Measurements from ENCODE around the gene GPR62.

GPR62 gene

GRCh38 chr3:51932471-51933370 lies 22.5 kb upstream of the GPR62 start:
- no peaks in the 10 kb centered on the region for H3K9me3 ChIP-seq (ENCODE audit: control insufficient read depth in 2 of 2, low read length in 2 of 2)
- H3K27me3 ChIP-seq (ENCODE audit: control insufficient read depth in 1 of 2, insufficient read depth in 2 of 2, low read length in 2 of 2) = no peaks in the 10 kb centered on the region
- H3K36me3 ChIP-seq (ENCODE audit: control insufficient read depth in 2 of 2, insufficient read depth in 2 of 2, low read length in 2 of 2) = peaks cover 25 to 41% of the 10 kb centered on the region in 2 donors
- no peak overlapping the region for H3K9ac ChIP-seq (ENCODE audit: low read length in 2 of 2)
- H3K27ac ChIP-seq (ENCODE audit: low read length) = no peak overlapping the region
- H3K4me3 ChIP-seq (ENCODE audit: low read length in 2 of 2) = no peak overlapping the region
- no peaks in the 10 kb centered on the region for H3K4me1 ChIP-seq (ENCODE audit: control insufficient read depth, insufficient read depth, low read length)

DNA sequence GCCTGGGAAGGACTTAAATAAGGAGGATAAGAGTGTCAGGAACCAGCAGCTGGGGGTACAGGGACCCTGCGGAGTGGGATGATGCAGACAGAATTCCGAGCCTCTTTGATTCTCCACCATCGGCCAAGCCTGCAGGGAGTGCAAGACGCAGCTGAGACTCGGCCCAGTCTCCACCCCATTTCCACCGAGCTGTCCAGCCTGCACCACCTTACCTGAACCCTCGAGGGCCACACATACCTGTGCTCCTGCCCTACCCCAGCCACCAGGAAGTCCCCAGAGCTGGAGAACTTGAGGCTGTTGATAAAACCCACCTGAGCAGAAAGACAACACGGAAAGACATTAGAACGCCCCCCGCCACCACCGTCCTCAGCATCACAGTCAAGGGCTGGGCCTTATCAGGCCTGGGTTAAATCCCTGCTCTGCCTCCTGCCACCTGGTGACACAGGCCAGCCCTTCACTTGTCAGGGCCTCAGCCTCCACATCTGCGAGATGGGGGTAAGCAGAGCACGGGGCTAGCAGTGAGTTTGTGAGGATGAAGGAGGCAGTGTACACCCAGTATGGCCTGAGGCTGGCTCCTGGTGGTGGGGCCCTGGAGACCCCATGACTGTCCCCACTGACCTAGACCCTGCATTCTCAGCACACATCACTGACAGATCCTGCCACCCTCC lies 21.6 kb upstream of the GPR62 start:
- Histone ChIP-seq H3K27me3 (ENCODE audit: control insufficient read depth in 1 of 2, insufficient read depth in 2 of 2, low read length in 2 of 2) (no peaks in the 10 kb centered on the region), H3K4me1 (ENCODE audit: control insufficient read depth, insufficient read depth, low read length) (no peaks in the 10 kb centered on the region), H3K4me3 (ENCODE audit: low read length in 2 of 2) (no peak overlapping the region), H3K9me3 (ENCODE audit: control insufficient read depth in 2 of 2, low read length in 2 of 2) (no peaks in the 10 kb centered on the region), H3K36me3 (ENCODE audit: control insufficient read depth in 2 of 2, insufficient read depth in 2 of 2, low read length in 2 of 2) (peaks cover 30 to 45% of the 10 kb centered on the region in 2 donors), H3K27ac (ENCODE audit: low read length) (no peak overlapping the region), H3K9ac (ENCODE audit: low read length in 2 of 2) (no peak overlapping the region)

DNA sequence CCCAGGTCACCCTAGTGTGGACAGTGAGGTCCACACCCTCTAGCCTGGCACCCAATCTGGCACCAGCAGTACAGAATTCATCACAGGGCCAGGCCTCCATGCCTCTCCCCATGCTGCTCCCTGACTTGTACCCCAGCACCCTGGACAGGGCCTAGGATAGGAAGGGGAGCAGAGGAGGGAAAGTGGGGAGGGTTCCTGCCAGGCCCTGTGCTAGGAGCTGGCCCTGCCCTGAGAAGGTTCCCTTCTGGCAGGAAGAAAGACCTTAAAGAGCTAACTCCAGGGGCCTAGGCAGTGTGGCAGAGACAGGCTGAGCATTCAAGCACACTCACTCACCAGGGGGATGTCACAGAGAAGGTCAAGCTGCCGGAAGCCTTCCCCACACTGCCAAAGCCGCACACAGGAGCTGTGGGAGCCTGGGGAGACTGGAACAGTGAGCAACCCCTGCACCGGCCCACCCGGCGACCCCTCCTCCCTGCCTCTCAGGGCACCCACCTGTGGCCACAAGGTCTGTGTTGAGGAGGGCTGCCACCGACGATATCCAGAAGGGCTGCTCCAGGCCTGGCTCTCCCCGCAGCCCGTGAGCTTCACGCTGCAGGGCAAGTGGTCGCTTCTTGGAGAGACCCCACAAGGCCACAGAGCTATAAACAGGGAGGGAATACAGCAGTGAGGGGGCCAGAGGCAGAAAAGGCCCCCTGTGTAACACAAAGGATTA lies 20.9 kb upstream of the GPR62 start:
- no peaks in the 10 kb centered on the region for H3K27me3 ChIP-seq (ENCODE audit: control insufficient read depth in 1 of 2, insufficient read depth in 2 of 2, low read length in 2 of 2)
- H3K27ac ChIP-seq (ENCODE audit: low read length) = no peak overlapping the region
- H3K9me3 ChIP-seq (ENCODE audit: control insufficient read depth in 2 of 2, low read length in 2 of 2) = no peaks in the 10 kb centered on the region
- no peak overlapping the region for H3K9ac ChIP-seq (ENCODE audit: low read length in 2 of 2)
- no peaks in the 10 kb centered on the region for H3K4me1 ChIP-seq (ENCODE audit: control insufficient read depth, insufficient read depth, low read length)
- no peak overlapping the region for H3K4me3 ChIP-seq (ENCODE audit: low read length in 2 of 2)
- peaks cover 30 to 48% of the 10 kb centered on the region in 2 donors for H3K36me3 ChIP-seq (ENCODE audit: control insufficient read depth in 2 of 2, insufficient read depth in 2 of 2, low read length in 2 of 2)

DNA sequence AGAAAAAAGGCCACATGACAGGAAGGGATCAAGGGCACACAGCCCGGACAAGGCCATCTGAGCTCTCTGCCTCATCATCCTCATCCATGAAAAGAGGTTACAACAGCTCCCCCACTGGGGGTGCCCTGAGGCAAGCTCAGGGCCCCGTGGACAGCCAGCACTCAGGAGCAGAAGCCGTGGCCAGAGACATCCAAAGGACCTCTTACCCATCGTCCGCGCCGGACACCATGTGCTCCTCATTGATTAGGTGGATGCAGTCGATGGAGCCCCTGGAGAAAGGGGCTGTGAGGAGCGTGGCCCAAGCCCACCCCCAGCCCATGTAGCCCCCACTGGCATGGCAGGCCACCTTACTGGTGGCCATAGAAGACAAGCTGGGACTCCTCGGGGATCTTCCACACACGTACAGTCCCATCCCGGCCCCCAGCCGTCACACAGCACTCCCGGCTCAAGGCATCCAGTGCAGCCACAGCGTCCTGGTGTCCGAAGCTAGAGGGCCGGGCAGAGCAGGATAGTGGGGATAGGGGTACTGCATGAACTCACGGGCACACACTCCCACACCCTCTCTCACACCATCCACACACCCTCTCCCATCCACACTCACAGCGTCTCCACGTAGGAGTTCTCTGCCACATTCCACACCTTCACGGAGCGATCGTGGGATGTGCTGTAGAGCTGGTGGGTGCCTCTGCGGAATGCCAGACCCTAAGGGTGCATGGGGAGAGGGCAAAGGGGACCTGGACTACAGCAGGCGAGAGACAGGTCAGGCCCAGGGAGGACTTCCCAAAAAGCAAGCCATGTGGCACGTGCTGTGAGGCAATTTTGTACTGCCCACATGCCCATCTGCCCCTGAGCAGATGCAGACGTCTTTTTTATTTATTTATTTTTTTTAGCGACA lies 19.9 kb upstream of the GPR62 start:
- H3K27ac ChIP-seq (ENCODE audit: low read length) = no peak overlapping the region
- no peak overlapping the region for H3K4me3 ChIP-seq (ENCODE audit: low read length in 2 of 2)
- H3K36me3 ChIP-seq (ENCODE audit: control insufficient read depth in 2 of 2, insufficient read depth in 2 of 2, low read length in 2 of 2) = peaks cover 30 to 48% of the 10 kb centered on the region in 2 donors

GRCh38 chr3:51935886-51936755 lies 19.1 kb upstream of the GPR62 start:
- H3K4me3 ChIP-seq (ENCODE audit: low read length in 2 of 2) = no peak overlapping the region
- peaks cover 30 to 48% of the 10 kb centered on the region in 2 donors for H3K36me3 ChIP-seq (ENCODE audit: control insufficient read depth in 2 of 2, insufficient read depth in 2 of 2, low read length in 2 of 2)
- H3K27ac ChIP-seq (ENCODE audit: low read length) = no peak overlapping the region
- no peaks in the 10 kb centered on the region for H3K27me3 ChIP-seq (ENCODE audit: control insufficient read depth in 1 of 2, insufficient read depth in 2 of 2, low read length in 2 of 2)
- H3K9ac ChIP-seq (ENCODE audit: low read length in 2 of 2) = no peak overlapping the region
- H3K4me1 ChIP-seq (ENCODE audit: control insufficient read depth, insufficient read depth, low read length) = peaks cover 6% of the 10 kb centered on the region
- H3K9me3 ChIP-seq (ENCODE audit: control insufficient read depth in 2 of 2, low read length in 2 of 2) = no peaks in the 10 kb centered on the region

More for the DNA sequence above, 19.9 kb upstream of the GPR62 start:
- Histone ChIP-seq H3K4me1 (ENCODE audit: control insufficient read depth, insufficient read depth, low read length) (no peaks in the 10 kb centered on the region), H3K27me3 (ENCODE audit: control insufficient read depth in 1 of 2, insufficient read depth in 2 of 2, low read length in 2 of 2) (no peaks in the 10 kb centered on the region), H3K9me3 (ENCODE audit: control insufficient read depth in 2 of 2, low read length in 2 of 2) (no peaks in the 10 kb centered on the region), H3K9ac (ENCODE audit: low read length in 2 of 2) (no peak overlapping the region)

GRCh38 chr3:51937014-51937413 lies 18.2 kb upstream of the GPR62 start:
- H3K4me3 ChIP-seq (ENCODE audit: low read length in 2 of 2) = no peak overlapping the region
- peaks cover 30 to 48% of the 10 kb centered on the region in 2 donors for H3K36me3 ChIP-seq (ENCODE audit: control insufficient read depth in 2 of 2, insufficient read depth in 2 of 2, low read length in 2 of 2)
- H3K27ac ChIP-seq (ENCODE audit: low read length) = no peak overlapping the region
- no peak overlapping the region for H3K9ac ChIP-seq (ENCODE audit: low read length in 2 of 2)
- H3K27me3 ChIP-seq (ENCODE audit: control insufficient read depth in 1 of 2, insufficient read depth in 2 of 2, low read length in 2 of 2) = no peaks in the 10 kb centered on the region
- H3K9me3 ChIP-seq (ENCODE audit: control insufficient read depth in 2 of 2, low read length in 2 of 2) = no peaks in the 10 kb centered on the region
- H3K4me1 ChIP-seq (ENCODE audit: control insufficient read depth, insufficient read depth, low read length) = peaks cover 11% of the 10 kb centered on the region

DNA sequence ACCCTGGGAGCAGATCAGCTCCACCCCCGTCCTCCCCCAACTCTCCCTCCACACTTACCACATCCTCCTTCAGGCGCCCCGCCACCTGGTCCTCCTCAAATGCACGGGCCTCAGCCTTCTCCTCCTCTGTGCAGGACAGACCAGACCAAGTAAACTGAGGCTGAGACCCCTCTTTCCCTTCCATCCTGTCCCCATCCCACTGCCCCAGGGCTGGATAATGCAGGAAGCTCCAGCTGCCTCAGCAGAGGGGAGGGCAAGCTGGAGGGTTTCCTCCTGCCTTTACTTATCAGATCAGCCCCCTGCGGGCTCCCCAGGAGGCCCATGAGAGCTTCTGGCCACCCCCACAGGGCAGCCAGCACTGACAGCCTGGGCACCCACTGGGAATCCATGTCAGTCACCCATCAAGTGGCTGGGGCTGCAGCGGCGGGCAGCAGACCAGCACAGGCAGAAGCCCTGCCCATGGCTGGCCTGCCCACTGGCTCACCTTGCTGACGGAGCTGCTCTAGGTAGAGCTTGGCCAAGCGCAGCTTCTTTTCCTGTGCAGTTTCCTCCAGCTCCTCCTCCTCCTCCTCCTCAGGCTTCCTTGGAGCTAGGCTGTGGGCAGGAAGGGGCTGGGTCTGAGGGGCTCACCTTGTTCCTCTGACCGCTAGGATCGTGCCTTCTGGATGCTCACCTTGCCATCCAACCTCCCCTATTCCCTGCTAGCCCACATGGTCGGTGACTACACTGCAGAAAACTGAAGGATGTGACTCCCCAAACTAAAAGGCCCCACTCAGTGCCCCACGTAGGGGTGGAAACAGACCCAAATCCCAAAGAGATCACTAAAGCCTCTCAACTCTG lies 17.4 kb upstream of the GPR62 start:
- H3K27me3 ChIP-seq (ENCODE audit: control insufficient read depth in 1 of 2, insufficient read depth in 2 of 2, low read length in 2 of 2) = no peaks in the 10 kb centered on the region
- H3K4me1 ChIP-seq (ENCODE audit: control insufficient read depth, insufficient read depth, low read length) = peaks cover 20% of the 10 kb centered on the region
- no peak overlapping the region for H3K4me3 ChIP-seq (ENCODE audit: low read length in 2 of 2)
- peaks cover 30 to 46% of the 10 kb centered on the region in 2 donors for H3K36me3 ChIP-seq (ENCODE audit: control insufficient read depth in 2 of 2, insufficient read depth in 2 of 2, low read length in 2 of 2)
- H3K27ac ChIP-seq (ENCODE audit: low read length) = no peak overlapping the region
- H3K9ac ChIP-seq (ENCODE audit: low read length in 2 of 2) = no peak overlapping the region
- H3K9me3 ChIP-seq (ENCODE audit: control insufficient read depth in 2 of 2, low read length in 2 of 2) = no peaks in the 10 kb centered on the region

GRCh38 chr3:51938780-51939425 lies 16.3 kb upstream of the GPR62 start:
- no peak overlapping the region for H3K4me3 ChIP-seq (ENCODE audit: low read length in 2 of 2)
- H3K9ac ChIP-seq (ENCODE audit: low read length in 2 of 2) = no peak overlapping the region
- H3K9me3 ChIP-seq (ENCODE audit: control insufficient read depth in 2 of 2, low read length in 2 of 2) = no peaks in the 10 kb centered on the region
- H3K27me3 ChIP-seq (ENCODE audit: control insufficient read depth in 1 of 2, insufficient read depth in 2 of 2, low read length in 2 of 2) = no peaks in the 10 kb centered on the region
- H3K27ac ChIP-seq (ENCODE audit: low read length) = no peak overlapping the region
- peaks cover 26% of the 10 kb centered on the region for H3K4me1 ChIP-seq (ENCODE audit: control insufficient read depth, insufficient read depth, low read length)
- peaks cover 29 to 40% of the 10 kb centered on the region in 2 donors for H3K36me3 ChIP-seq (ENCODE audit: control insufficient read depth in 2 of 2, insufficient read depth in 2 of 2, low read length in 2 of 2)
